AG04450 (cell line): ENCODE data around the gene C2CD2L. TPM values are rescaled to one million over a fixed set of nuclear protein-coding genes. Genes with fewer than 3 reads are reported as not detected.

Experiments used
- CTCF ChIA-PET: fragments of 300-600, 350-600 bp; formaldehyde crosslinking; extraction: SDS; loops from one replicate; lab custom pipeline; 2022; ENCODE audit warnings: antibody characterized with exemption, inconsistent platforms; lab: Charles Lee
- POLR2A ChIA-PET: fragments of 350-600 bp; formaldehyde crosslinking; extraction: SDS; loops from one replicate; lab custom pipeline; 2021; ENCODE audit warnings: antibody characterized with exemption, inconsistent platforms; lab: Yijun Ruan, JAX
- DNase-seq: peaks from one replicate; pipeline ENCODE4 v3.0.0-alpha.2; 2011; ENCODE audit warnings: low read depth, low spot score
- H3K27ac ChIP-seq: one replicate; pipeline ENCODE4 v1.5.1; 2012; ENCODE audit warnings: low read depth, low read length, control low read depth
- H3K27me3 ChIP-seq: one replicate; pipeline ENCODE4 v1.6.0; 2012; ENCODE audit warnings: low read length; ENCODE audit not compliant: control insufficient read depth, insufficient read depth
- H3K4me3 ChIP-seq: 2 replicates; pipeline ENCODE4 v1.5.1; 2011; ENCODE audit warnings: mild to moderate bottlenecking, low read depth, low read length, control low read depth
- H3K9me3 ChIP-seq: 2 replicates; pipeline ENCODE4 v1.5.1; 2012; ENCODE audit warnings: low read length; ENCODE audit not compliant: control insufficient read depth, insufficient read depth
- CTCF ChIP-seq: IDR thresholded peaks from 2 replicates; pipeline ENCODE4 v1.5.1; 2011; ENCODE audit warnings: low read depth, low read length, control low read depth, inconsistent platforms
- polyA plus RNA-seq: library from polyadenylated mRNA; depleted of rRNA; stranded (reverse); fragments of >200 nt; gene quantifications from 2 replicates; pipeline ENCODE4 v1.2.3, GENCODE V29; 2011

Gene C2CD2L
- polyA plus RNA-seq, 1 experiment: 2.8 TPM

GRCh38 chr11:119121811-119122124 lies 14.6 kb downstream of the C2CD2L start:
- CTCF ChIA-PET: interaction anchor here (0.6 to 1.1 kb wide), 6 partner anchors 16 to 75 kb away, joined by 3 to 4 read pairs (median 3); no protein-coding TSS in a partner anchor

GRCh38 chr11:119125821-119126220 lies 18.7 kb downstream of the C2CD2L start:
- no peak overlapping the region for H3K27ac ChIP-seq
- POLR2A ChIA-PET: interaction anchor here (0.6 kb wide), 2 partner anchors 24 to 41 kb away, joined by 5 to 6 read pairs; partner anchors contain the start of gene DPAGT1
- no peaks in the 10 kb centered on the region for H3K27me3 ChIP-seq
- CTCF ChIA-PET: interaction anchor here (0.6 to 2.3 kb wide), 4 partner anchors 9 to 197 kb away, joined by 3 to 6 read pairs (median 4); no protein-coding TSS in a partner anchor
- H3K4me3 ChIP-seq: no peak overlapping the region
- TF ChIP-seq CTCF: no peak
- no peaks in the 10 kb centered on the region; the same call in 1 of the 2 replicates for H3K9me3 ChIP-seq
- no peak for DNase-seq

More at GRCh38 chr11:119121811-119122124, 14.6 kb downstream of the C2CD2L start:
- Histone ChIP-seq H3K9me3 (no peaks in the 10 kb centered on the region; the same call in 1 of the 2 replicates), H3K27ac (peak overlapping the region; percentile 21), H3K27me3 (no peaks in the 10 kb centered on the region), H3K4me3 (peak overlapping the region; percentile 100)
- DNase-seq: no peak
- TF ChIP-seq CTCF: no peak
- POLR2A ChIA-PET: interaction anchor here (0.7 to 2.9 kb wide), 7 partner anchors 15 to 195 kb away, joined by 3 to 13 read pairs (median 4); partner anchors contain the start of genes C2CD2L, DPAGT1, MCAM and VPS11

GRCh38 chr11:119126675-119127268 lies 19.6 kb downstream of the C2CD2L start:
- no peak for TF ChIP-seq CTCF
- POLR2A ChIA-PET: interaction anchor here (0.6 kb wide), 1 partner anchor 42 kb away, joined by 6 read pairs; no protein-coding TSS in a partner anchor
- CTCF ChIA-PET: interaction anchor here (0.6 to 2.3 kb wide), 4 partner anchors 13 to 196 kb away, joined by 3 to 6 read pairs (median 4); no protein-coding TSS in a partner anchor
- H3K27me3 ChIP-seq: no peaks in the 10 kb centered on the region
- no peak for DNase-seq
- no peak overlapping the region for H3K4me3 ChIP-seq
- no peaks in the 10 kb centered on the region for H3K9me3 ChIP-seq
- no peak overlapping the region for H3K27ac ChIP-seq

GRCh38 chr11:119130662-119131061 lies 23.5 kb downstream of the C2CD2L start:
- Histone ChIP-seq H3K9me3 (no peaks in the 10 kb centered on the region), H3K4me3 (no peak overlapping the region), H3K27me3 (no peaks in the 10 kb centered on the region), H3K27ac (no peak overlapping the region)
- ChIA-PET POLR2A (no interaction called here), CTCF (interaction anchor here (0.8 to 1.2 kb wide), 2 partner anchors 36 to 66 kb away, joined by 3 to 4 read pairs; a partner anchor contains a TSS)
- 0 out of 2 replicates have a peak, but pooled peaks have one; percentile 6 for TF ChIP-seq CTCF
- no peak for DNase-seq
